ENCODE data around the gene ABHD16A.

The ABHD16A gene

DNA sequence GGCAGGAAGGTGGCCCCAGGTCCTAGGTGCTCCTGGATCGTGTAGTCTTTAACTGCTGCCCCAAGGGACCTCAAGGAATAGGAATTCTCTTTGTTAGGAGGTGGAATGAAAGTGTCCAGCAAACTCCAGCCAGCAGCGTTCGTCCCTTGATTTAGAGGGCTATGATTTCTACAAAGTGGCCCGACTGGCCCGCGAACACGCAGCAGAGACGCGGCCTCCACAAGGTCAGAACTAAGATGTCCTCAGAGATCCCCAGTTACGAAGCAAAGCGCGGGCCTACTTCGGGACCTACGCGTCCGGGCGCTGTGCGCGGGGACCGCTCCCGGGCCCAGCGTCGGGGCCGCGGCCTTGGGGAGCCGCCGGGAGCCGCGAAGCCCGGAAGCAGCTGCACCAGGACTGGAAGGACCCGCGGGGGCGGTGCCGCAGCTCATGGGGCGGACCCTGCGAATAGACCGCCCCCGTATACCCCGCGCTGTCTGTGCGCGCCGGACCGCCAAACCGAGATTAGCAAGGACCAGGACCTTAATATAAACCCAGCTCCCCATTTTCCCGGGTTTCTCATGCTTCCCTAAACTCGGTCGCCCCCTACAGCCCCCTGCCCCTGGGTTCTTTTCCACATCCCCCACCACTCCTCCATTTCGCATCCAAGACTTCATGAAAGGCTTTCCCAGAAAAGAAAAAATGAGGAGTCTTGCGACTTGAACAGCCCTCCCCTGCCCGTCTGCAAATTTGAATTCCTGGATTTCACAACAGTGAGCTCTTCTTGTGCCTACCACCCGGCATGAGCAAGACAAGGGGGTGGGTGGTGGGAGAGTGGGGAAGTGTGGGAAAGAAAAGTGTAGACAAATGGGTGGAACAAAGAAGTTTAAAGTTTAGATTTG, 42.5 kb downstream of the ABHD16A start, which contains the start of gene C6orf47:
Gene C6orf47, minus strand, starts transcription at position 398 of the 881 bp plus-strand sequence. CDS start 831 bp downstream, outside the sequence.
- DNase-seq = peak; percentile 86

DNA sequence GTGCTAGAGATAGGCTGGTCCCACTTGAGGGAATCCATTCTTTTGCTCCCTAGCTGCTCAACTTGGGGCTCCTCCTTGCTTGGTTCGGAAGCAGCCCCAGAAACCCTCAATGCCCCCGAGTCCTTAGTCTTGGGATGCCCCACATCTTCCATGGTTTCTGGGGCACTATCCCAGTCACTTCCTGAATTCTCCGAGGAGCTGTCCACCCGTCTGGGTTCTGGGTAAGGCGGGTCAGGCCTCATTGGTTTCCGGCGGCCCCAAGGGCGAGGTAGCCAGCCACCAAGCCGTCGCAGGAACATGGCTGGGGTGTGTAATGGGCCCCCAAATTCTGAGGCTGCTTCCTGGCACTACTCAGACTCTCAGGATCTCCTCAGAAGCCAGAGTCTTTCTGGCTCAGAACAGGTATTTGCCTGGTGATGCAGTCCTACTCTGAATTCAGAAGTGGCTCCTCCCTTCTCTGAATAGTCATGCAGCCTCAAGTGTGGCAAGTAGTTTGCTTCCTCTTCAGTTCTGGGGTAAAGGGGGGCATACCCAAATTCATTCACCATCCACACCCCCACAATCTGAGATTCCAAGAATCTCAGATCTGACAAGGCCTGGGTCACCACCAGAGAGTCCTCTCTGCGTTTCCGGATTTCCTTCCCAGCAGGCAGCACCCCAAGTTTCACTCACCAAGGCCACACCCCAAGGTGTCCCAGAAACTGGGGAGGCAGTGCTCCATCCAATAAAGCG, 43.3 kb downstream of the ABHD16A start:
- DNase-seq = peak; percentile 51

DNA sequence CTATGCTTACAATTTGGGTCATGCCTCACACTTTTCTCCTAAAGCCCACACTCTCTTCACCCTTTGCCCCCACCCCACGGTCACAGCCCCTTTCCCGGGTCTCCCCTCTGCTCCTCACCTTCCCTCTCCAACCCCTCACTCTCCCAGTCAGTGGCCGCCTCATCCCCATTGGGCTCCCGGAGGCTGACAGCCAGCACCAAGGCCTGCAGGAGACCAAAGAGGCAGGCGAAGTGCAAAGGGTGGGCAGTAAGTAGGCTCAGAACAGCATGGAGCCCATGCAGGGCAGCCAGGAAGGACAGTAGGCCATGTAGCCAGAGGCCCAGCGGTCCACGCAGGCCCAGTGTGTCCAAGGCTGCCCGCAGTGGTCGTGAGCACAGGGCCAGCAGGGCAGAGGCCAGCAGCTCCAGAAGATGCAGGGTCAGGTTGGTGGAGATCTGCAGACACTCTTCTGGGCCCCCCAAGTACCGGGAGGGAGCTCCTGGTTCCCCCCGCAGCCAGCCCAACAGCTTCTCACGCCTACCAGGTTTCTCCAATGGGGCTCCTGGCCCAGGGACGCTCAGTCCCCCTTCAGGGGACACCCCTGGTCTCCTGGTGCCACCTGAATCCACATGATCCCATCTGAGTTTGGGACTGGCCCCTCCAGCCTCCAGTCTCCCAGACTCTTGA, 44.0 kb downstream of the ABHD16A start:
- no peak for DNase-seq

DNA sequence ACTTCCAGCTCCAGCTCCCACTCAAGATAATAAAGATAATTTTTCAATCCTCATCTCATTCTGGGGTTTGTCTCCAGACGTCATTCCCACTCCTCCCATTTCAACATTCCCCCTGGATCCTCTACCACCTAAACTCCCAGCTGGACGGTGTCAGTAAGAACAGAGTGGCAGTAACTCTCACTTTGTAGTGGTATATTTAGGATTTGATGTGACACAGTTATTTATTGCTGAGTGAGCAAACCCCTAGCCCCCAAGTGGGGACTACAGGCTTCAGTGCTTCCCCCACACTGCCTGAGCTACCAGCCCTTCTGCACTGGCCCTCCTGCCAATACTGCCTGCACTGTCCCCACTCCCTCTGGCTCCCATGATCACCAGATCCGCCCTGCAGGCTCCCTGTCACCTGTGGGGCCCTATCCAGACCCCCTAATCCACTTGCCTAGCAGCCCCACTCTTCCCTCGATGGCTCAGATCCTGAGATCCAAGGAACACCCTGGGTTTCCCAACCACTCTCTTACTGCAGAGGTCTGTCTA, 44.9 kb downstream of the ABHD16A start:
- DNase-seq = no peak

DNA sequence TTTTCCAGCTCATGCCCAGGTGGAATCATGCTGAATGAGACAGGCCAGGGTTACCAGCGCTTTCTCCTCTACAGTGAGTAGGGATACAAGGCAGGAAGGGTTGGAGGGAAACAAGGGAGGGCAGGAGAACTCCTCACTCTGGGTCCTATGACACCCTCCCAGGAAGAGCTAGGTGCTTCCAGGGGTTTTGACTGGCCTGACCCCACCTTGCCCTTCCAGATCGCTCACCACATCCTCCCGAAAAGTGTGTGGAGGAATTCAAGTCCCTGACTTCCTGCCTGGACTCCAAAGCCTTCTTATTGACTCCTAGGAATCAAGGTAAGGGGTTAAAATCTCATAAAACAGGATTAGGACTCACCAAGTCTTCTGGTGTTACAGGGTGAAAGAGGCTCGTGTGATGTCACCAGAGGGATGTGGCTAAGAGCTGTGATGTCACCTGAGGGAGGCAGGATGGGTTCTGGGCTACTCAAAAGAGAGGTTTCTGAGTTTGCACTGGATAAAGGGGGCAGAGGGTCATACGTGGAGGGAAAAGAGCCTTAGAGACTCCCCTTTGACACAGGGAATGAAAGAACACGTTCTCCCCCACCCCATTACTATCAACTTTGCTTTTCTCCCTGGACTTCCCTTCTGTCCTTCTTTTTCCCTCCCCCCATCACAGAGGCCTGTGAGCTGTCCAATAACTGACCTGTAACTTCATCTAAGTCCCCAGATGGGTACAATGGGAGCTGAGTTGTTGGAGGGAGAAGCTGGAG, 45.5 kb downstream of the ABHD16A start:
- peak; percentile 23 for DNase-seq

DNA sequence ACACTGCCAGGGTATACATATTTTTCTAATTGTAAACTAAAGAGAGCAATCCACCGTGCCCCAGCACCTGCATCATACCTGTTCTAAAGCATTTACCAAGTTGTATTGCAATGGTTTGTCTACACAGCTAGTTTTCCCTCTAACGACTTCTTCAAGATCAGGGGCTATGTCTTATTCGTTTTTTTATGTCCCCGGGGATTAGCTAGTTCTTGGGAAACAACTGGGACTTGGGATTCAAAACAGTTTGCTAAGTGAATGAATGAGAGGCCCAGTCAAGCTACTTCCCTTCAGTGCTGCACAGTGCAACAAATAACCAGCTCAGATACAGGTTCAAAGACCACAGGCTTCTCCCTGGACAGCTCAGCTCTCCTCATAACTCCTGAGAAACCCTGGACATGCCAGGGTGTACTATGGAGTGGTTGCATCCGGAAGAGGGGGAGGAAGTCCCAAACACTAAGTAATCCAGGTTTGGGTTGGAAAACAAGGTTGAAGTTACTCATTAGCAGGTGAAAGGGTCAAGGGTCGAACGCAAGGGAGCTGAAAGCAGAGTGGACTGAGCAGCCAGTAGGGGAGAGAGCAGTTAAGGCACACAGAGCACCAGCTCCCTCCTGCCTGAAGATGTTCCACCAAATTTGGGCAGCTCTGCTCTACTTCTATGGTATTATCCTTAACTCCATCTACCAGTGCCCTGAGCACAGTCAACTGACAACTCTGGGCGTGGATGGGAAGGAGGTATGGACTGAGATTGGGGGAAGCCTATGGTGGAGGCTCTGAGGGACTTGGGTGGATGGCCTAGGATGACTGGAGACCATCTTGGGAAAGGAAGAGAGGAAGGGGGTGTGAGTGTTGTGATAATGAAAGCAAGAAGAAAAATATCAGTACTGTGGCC, 47.5 kb downstream of the ABHD16A start, which contains the start of gene APOM:
Gene APOM, plus strand, starts transcription at position 546 of the 889 bp plus-strand sequence. Its CDS starts 73 bp downstream, at position 619.
- DNase-seq = no peak

DNA sequence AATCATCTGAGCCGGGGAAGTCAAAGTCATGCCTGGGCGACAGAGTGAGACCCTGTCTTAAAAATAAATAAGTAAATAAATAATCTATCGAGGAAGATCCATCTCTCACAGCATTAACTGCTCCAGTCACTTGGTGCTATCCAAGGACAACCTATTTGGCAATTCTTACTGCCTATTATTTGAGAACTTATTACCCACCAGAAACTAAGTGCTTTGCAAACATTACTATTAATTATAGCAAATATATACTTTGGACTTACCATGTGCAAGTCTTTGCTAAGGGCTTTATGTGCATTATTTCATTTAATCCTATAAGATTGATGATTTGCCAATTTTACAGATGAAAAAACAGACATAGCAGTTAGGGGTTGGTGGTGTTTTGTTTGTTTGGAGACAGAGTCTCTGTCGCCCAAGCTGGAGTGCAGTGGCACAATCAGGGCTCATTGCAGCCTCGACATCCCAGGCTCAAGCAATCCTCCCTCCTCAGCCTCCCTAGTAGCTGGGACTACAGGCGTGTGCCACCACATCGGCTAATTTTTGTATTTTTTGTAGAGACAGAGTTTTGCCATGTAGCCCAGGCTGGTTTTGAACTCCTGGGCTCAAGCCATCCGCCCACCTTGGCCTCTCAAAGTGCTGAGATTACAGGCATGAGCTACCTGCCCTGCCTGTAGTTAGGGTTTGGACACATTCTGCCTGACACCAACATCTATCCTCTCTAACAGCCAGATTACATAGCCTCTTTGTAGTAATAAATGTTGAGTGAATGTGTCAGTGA, 48.4 kb downstream of the ABHD16A start:
- no peak for DNase-seq

DNA sequence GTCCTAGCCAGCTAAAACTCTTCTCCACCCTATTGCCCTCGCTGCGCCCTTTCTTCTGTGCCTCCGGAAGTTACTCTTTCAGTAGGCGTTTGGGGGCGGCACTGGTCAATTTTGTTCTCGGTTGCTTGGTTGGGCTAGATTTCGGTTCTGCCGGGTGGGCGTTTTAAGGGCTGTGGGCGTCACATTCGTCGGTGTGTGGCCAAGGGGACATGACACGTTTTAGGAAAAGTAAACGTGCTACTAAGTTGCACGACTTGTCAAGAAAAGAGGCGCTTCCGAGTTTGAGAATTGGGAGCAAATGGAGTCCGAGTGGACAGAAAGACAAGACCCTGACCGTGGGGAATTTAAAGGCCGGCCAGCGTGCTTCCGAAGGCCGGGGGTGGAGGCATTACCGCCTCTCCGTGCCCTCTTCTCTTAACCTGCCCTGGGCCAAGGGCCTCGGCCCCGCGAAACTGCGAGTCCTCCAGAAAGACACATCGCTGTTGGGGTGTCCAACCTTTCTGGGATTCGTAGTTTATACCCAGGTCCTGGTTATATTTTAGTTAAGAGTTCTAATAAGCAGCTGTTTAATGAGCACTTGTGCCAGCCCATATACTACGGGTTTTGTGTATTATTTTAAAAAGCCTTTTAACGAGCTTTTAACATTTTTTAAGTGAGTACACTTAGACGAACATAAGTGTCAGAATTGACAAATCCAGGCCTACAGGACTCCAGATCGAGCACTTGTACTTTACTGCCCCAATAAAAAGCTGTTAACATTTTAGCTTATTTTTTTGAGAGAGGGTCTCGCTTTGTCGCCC, 50.0 kb downstream of the ABHD16A start:
- DNase-seq = peak; percentile 89

DNA sequence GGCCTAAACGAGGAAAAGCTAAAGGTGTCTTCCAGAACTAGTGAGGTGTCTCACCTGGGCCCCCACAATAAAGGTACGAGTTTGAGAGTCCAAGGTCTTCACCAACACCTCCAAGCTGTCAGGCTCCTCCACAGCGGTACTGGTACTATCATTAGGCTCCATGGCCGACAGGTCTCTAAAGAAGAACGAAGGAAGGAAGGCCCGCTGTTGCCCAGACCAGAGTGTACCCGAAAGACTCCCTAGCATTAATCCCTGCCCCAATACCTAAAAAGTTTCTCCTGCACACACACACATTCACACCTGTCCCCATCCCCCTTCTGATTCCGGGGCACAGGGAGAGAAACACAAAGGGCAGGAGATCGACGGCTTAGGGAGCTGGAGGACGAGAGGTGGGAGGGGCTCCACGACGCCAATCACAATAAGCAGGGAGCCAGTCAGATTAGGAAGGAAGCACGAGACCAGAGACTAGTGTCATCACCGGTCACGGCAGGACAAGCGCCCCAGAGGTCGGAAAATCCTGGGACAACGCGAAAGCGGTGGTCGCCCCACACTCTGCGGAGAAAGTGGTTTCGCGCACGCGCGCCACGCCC, 51.4 kb downstream of the ABHD16A start:
- peak; percentile 93 for DNase-seq

DNA sequence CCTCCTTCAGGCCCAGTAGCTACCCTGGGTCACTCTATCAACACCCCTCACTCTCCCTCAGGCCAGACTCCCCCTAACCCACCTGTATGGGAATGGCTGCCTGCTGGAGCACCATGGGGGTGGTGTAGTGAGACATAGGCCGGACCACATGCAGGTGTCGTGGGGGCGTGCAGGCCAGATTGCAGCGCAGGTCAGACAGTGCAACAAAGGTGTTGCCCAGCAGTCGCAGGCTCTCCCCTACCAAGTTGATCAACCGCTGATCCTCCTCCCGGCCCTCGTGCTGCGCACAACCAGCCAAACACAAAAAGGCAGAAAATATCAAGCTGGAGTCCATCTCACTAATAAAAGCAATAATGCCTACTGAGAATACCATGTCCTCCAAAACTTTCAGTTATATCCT, 57.8 kb downstream of the ABHD16A start:
- DNase-seq = no peak

DNA sequence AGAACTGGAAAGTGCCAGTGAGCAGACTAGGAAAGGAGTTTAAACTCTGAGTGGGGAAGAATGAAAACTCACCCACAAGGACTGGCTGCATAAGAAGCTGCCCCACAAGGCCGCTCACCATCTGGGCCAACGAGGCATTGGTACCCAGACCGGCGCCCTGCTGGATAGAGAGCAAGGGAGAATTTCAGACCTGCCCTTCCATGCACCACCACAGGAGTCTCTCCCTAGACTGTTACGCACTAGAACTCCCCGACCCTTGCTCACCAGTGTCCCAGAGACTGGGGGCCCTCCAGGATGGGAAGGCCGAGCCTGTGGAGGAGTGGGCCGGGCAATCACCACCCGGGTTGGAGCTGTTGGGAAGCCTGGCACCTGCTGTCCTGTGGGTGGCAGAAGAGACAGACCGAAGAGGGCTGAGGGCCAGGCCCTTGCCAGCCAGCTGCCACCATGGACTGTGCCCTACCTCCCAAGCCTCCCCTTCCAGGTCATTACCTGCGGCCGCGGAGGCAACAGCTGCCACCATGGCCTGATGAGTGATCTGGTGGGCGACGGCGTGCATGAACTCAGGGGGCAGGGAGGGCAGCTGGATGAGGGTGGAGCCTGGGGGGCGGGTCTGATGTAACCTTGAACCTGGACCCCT, 59.2 kb downstream of the ABHD16A start:
- no peak for DNase-seq

DNA sequence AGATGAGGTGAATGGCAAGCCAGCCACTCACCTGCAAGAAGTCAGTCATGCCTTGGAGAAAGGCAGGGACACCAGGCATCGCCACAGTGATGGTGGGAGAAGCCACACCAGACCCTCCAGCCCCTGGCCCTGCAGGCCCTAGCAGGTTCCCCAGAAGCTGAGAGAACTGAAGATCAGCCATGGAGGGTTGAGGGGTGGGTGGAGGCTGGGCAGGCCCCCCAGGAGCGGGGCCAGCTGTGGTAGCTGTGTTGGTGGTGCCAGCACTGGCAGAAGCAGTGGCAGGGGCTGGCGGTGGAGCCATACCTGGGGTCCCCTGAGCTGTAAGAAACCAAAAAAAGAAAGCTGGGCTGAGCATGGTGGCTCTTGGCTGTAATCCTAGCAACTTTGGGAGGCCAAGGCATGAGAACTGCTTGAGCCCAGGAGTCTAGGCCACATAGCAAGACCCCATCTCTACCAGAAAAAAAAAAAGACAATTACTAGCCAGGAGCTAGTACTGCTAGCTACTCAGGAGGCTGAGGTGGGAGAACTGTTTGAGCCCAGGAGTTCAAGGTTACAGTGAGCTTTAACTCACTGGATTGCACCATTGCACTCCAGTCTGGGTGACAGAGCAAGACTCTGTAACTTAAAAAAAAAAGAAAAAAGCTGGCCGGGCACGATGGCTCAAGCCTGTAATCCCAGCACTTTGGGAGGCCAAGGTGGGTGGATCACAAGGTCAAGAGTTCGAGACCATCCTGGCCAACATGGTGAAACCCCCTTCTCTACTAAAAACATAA, 60.1 kb downstream of the ABHD16A start:
- DNase-seq = no peak

DNA sequence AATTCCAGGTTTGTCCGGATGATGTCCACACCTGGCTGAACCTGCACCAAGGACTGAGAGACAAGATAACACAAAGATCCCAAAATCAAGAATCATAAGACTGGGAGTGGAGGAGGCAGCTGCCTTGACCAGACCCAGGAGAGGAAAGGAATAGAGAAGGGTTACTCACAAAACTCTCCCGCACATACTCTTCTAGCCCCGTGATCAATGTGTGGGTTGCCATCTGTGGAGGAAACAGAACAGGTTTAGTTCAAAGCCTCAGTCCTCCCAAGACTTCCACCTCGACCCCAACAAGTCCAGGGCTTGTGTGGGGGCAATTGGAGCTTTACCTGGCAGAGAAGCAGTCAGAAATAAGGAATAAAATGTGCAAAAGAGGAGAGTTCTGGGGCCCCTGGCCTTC, 61.8 kb downstream of the ABHD16A start:
- no peak for DNase-seq

DNA sequence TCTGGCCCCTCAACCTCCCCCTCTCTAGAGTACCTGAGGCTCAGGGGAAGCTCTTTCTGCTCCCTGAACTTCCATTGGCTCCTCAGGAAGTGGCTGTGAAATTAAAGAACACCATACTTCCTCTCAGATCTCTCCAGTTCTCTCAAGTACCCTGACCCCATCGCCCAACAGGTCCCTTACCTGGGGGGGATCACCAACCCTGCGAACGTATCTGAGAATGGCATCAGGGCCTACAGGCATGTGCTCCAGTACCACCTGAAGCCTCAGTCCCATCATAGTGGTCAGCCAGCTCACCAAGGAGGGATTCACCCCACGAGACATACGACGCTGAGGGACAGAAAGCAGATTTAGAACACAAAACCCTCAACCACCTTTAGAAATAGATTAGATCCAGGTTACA, 62.5 kb downstream of the ABHD16A start:
- no peak for DNase-seq

DNA sequence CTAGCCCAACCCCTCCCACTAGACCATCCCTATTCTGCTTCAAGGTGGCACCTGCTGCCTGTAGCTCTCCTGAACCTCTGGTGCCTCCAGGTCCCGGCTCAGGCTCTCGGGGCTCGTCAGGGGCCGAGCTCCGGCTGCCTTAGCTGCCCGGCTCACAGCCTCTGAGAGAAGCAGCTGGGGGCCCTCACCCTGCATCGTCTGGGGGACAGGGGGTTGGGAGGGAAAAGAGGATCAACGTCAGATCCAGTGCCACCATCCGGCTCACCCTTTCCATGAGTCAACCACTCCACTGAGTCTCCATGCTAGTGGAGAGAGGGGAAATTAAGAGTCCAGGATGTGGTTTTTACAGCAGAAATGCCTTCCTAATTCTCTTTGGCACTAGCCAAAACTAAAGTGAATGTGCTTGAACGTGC, 63.7 kb downstream of the ABHD16A start:
- no peak for DNase-seq

DNA sequence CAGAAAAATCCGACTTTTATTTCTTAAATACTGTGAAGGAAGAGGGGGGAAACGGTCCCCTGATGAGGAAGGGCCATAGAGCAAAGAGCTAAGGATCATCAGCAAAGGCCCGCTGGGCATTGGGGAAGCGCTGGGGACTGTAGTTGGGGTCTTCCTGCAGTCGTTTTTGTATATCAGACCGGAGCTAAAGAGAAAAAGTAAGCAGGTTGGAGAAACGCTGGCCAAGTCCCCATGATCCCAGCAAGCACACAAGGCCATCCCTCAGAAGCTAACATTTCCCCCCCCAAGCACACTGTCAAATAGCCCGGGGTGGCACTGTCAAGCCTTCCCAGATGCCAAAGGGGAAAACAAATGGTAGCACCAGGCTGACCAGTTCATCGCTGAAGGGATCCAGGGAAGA, 64.1 kb downstream of the ABHD16A start:
- no peak for DNase-seq
